HL-60 (cell line): ENCODE measurements around the gene DIS3L2.
"Not testable (repeated sequence)": the region's sequence is repeated elsewhere in the genome, so short reads cannot be mapped to it uniquely, and the experiment has no call there.

Source experiments
- POLR2AphosphoS5 ChIP-seq: IDR thresholded peaks from 2 replicates; pipeline ENCODE4 v1.6.1; 2012; ENCODE audit warnings: low read depth
- SPI1 ChIP-seq: IDR thresholded peaks from 2 replicates; pipeline ENCODE4 v1.6.1; 2012; ENCODE audit warnings: low read depth, mild to moderate bottlenecking, borderline replicate concordance
- TF ChIP-seq, protein P1 (sequence below): IDR thresholded peaks from one replicate; pipeline ENCODE4 v1.5.1; 2011; ENCODE audit warnings: low read length, control low read depth, inconsistent platforms; ENCODE audit not compliant: insufficient read depth
- TF ChIP-seq, protein P2 (sequence below): IDR thresholded peaks from 2 replicates; pipeline ENCODE4 v1.6.1; 2012; ENCODE audit warnings: low read depth; ENCODE audit not compliant: insufficient replicate concordance

- TF ChIP-seq, protein P1, sequence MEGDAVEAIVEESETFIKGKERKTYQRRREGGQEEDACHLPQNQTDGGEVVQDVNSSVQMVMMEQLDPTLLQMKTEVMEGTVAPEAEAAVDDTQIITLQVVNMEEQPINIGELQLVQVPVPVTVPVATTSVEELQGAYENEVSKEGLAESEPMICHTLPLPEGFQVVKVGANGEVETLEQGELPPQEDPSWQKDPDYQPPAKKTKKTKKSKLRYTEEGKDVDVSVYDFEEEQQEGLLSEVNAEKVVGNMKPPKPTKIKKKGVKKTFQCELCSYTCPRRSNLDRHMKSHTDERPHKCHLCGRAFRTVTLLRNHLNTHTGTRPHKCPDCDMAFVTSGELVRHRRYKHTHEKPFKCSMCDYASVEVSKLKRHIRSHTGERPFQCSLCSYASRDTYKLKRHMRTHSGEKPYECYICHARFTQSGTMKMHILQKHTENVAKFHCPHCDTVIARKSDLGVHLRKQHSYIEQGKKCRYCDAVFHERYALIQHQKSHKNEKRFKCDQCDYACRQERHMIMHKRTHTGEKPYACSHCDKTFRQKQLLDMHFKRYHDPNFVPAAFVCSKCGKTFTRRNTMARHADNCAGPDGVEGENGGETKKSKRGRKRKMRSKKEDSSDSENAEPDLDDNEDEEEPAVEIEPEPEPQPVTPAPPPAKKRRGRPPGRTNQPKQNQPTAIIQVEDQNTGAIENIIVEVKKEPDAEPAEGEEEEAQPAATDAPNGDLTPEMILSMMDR: not testable (repeated sequence)
- not testable (repeated sequence) for TF ChIP-seq SPI1, POLR2AphosphoS5
- TF ChIP-seq, protein P2, sequence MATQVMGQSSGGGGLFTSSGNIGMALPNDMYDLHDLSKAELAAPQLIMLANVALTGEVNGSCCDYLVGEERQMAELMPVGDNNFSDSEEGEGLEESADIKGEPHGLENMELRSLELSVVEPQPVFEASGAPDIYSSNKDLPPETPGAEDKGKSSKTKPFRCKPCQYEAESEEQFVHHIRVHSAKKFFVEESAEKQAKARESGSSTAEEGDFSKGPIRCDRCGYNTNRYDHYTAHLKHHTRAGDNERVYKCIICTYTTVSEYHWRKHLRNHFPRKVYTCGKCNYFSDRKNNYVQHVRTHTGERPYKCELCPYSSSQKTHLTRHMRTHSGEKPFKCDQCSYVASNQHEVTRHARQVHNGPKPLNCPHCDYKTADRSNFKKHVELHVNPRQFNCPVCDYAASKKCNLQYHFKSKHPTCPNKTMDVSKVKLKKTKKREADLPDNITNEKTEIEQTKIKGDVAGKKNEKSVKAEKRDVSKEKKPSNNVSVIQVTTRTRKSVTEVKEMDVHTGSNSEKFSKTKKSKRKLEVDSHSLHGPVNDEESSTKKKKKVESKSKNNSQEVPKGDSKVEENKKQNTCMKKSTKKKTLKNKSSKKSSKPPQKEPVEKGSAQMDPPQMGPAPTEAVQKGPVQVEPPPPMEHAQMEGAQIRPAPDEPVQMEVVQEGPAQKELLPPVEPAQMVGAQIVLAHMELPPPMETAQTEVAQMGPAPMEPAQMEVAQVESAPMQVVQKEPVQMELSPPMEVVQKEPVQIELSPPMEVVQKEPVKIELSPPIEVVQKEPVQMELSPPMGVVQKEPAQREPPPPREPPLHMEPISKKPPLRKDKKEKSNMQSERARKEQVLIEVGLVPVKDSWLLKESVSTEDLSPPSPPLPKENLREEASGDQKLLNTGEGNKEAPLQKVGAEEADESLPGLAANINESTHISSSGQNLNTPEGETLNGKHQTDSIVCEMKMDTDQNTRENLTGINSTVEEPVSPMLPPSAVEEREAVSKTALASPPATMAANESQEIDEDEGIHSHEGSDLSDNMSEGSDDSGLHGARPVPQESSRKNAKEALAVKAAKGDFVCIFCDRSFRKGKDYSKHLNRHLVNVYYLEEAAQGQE: not testable (repeated sequence)
These were observed 423.5 kb downstream of the DIS3L2 start for GRCh38 chr2:232385058-232385457.
